HK-2 (cell line): ENCODE results near the gene TNS2.
A peak's percentile ranks its signal among the peaks of the same experiment; 100 is the strongest.
"Not testable (repeated sequence)": the region's sequence is repeated elsewhere in the genome, so short reads cannot be mapped to it uniquely, and the experiment has no call there.

Source experiments
- DNase-seq: peaks from one replicate; pipeline ENCODE4 v3.0.0-alpha.2; 2018; ENCODE audit not compliant: unreplicated experiment

TNS2 gene, protein sequence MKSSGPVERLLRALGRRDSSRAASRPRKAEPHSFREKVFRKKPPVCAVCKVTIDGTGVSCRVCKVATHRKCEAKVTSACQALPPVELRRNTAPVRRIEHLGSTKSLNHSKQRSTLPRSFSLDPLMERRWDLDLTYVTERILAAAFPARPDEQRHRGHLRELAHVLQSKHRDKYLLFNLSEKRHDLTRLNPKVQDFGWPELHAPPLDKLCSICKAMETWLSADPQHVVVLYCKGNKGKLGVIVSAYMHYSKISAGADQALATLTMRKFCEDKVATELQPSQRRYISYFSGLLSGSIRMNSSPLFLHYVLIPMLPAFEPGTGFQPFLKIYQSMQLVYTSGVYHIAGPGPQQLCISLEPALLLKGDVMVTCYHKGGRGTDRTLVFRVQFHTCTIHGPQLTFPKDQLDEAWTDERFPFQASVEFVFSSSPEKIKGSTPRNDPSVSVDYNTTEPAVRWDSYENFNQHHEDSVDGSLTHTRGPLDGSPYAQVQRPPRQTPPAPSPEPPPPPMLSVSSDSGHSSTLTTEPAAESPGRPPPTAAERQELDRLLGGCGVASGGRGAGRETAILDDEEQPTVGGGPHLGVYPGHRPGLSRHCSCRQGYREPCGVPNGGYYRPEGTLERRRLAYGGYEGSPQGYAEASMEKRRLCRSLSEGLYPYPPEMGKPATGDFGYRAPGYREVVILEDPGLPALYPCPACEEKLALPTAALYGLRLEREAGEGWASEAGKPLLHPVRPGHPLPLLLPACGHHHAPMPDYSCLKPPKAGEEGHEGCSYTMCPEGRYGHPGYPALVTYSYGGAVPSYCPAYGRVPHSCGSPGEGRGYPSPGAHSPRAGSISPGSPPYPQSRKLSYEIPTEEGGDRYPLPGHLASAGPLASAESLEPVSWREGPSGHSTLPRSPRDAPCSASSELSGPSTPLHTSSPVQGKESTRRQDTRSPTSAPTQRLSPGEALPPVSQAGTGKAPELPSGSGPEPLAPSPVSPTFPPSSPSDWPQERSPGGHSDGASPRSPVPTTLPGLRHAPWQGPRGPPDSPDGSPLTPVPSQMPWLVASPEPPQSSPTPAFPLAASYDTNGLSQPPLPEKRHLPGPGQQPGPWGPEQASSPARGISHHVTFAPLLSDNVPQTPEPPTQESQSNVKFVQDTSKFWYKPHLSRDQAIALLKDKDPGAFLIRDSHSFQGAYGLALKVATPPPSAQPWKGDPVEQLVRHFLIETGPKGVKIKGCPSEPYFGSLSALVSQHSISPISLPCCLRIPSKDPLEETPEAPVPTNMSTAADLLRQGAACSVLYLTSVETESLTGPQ (N-terminal part only)

DNA sequence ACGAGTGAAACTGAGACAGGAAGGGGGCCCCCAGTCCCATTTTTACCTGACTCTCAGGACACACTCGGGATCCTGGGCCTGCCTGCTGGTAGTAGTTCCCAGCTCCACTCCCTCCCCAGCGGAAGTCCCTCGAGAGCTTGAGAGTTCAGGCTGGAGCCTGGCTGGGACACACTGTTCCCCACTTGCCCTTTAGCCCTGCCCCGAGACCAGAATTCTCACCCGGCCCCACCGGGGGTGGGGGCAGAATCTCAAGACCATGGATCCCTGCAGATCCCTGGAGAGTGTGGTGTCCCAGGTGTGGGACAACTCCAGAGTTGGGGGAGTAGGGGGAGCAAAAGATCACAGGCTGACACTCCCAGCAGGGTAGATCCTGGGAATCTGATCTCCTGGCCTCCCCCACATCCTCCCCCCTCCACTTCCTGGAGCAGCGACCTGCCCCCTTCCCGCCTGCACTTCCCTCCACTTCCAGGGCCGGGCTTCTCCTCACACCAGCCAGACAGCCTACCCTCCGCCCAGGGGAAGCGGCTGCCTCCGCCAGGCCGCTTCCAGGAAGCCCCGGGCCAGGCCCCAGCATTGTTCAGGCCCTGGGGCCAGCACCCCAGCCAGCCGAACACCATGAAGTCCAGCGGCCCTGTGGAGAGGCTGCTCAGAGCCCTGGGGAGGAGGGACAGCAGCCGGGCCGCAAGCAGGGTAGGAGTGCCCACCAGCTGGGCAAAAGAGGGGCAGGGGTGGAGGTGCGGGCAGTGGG, at the start of gene TNS2:
TNS2 (plus strand) TSS at position 495 of the 748 bp plus-strand sequence; CDS start at position 616, 121 bp downstream.
- DNase-seq = peak; percentile 82

DNA sequence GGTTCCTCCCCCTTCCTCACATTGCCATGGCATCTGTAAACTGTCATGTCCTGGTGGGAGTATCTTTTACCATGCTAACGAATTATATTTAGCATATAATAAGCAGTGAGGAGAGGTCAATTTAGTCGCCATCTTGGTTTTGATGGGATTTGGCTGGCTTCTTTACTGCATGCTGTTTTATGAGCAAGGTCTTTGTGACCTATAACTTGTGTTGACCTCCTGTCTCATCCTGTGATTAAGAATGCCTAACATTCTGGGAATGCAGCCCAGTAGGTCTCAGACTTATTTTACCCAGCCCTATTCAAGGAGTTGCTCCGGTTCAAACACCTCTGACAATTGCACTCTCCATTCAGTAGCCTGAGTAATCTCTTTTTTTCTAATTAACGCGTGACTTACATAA, 45.7 kb upstream of the TNS2 start:
- DNase-seq = no peak

GRCh38 chr12:53004582-53004981, 45.3 kb upstream of the TNS2 start:
- no peak for DNase-seq

DNA sequence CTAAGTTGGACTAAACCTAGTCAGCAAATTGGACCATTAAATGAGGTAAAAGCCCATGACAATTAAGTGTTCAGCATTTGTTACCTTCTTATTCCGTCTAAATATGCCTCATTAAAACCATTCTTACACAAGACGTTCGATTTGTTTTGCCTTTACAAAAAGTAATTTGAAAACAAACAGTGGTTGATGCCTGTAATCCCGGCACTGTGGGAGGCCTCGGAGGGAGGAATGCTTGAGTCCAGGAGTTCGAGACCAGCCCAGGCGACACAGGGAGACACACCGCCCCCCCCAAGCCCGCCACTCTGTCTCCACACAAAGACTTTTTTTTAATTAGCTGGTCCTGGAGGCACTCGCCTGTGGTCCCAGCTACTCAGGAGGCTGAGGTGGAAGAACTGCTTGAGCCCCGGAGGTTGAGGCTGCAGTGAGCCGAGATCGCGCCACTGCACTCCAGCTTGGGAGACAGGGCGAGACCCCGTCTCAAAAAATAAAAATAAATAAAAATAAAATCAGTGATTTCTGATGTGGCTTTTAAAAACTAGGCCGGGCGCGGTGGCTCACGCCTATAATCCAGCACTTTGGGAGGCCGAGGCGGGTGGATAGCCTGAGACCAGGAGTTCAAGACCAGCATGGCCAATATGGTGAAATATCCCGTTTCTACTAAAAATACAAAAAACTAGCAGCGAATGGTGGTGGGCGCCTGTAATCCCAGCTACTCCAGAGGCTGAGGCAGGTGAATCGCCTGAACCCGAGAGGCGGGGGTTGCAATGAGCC, 44.5 kb upstream of the TNS2 start:
- peak; percentile 41 for DNase-seq

DNA sequence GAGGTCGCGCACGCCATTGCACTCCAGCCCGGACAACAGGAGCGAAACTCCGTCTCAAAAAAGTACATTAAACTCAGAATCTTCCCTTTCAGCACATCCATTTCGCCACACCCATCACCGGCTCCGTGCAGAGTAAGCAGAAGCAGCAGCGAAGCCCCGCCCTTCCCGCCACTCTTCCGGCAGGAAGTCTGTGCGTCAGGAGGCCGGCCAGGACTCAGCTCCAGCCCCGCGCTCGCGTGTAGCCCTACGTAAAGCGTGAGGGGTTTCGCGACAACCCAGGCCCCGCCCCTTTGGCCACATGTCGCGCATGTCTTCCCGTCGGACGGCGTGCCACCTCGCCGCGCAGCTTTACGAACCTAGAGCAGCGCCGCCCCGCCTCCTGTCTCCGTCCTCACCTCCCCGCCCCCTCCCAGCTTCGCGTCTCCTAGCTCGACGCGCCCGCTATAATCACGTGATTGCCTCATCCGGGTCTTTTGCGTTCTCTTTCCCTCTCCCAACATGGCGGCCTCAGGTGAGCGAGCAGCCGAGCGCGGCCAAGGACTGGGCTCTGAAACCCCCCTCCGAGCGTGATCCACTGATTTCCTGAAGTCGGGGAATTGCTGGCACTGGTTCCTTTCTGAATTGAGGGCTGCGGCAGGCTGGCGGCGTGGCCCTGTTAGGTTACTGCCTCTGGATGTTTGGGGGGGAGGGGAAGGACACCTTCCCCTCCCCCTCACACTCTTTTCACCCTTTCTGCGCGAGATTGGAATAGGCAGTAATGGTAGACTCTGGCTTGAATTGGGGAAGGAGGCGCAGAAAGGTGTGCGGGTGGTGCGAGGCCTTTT, 43.7 kb upstream of the TNS2 start, which contains the start of gene EIF4B:
EIF4B (plus strand) TSS at position 471 of the 824 bp plus-strand sequence; CDS start at position 499, 28 bp downstream.
- DNase-seq = peak; percentile 99

DNA sequence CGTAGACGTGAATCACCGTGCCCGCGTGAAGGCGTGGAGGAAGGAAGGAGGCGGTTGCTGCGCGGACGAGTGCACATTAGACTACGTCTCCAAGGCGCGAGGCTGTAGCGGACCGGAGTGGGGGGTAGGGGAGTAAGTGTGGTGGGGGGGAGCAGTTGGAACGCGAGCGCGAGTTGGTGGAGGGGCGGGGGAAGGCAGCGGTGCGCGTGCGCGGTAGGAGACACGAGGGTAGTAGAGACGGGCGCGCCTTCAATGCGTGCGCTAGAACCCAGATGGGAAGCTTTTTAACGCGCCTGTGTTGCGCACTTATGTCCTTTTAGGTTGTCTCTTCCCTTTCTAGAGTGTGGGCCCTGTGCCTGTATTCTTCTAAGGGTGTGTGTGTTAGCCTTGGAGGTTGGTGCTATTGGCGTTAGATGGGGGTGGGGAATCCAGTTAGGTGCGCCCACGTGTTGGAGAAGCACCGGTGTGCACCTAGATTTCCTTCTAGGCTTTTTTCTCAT, 43.0 kb upstream of the TNS2 start:
- peak; percentile 83 for DNase-seq

DNA sequence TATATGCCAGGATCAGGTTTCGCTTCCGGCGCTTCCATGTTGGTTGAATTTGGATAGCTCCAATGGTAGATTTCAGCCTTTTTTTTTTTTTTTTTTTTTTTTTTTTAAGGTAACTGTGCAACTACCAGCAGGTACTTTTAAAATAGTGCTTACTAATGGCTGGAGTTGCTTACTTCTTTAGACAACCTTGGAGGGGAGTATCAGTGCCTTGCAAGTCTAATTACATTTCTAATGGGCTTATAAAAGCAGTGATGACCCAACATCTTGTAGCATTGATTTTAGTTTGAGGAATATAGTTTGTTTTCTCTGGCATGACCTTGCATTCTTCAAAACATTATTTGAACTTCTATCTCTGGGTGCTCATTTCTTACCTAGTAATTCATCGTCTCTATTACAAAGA, 42.5 kb upstream of the TNS2 start:
- no peak for DNase-seq

- not testable (repeated sequence) for DNase-seq
Observed at GRCh38 chr12:53008760-53009159, 41.1 kb upstream of the TNS2 start.

- DNase-seq = no peak
Observed at GRCh38 chr12:53010955-53011354, 38.9 kb upstream of the TNS2 start.

DNA sequence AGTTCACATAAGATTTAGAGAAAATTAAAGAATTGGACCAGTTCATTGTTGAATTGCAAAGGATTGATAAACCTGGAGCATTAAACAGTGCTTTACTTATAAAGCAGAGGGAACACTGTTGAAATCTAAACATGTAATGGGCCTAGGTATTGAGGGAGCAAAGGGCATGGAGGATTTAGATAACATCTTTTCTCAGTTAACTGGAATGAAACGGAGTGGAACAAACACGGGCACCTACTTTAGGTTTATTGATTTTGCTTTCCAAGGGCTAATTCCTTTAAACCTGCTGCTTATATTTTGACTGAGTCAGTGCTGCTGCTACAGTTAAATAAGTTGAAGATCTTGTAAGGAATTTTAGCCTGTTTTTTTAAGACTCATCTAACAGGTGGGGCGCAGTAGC, 38.0 kb upstream of the TNS2 start:
- DNase-seq = no peak

DNA sequence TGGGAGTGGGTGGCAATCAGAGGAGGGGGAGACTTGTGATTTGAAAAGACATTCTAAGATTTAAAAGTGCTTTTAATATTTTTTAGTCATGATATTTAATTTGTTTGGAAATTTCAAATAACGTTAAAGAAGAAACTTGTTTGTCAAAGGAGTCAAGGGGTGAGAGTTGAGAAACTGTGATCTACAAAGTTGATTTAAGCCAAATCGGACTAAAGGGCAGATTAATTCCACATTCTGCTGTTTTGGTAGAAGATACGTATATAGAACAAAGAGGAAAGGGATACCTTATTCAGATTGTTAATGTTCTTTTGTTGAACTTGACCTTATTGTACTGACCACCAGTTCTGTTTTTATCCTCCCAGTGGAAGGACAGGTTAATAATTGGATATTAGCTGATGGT, 36.9 kb upstream of the TNS2 start:
- no peak for DNase-seq

DNA sequence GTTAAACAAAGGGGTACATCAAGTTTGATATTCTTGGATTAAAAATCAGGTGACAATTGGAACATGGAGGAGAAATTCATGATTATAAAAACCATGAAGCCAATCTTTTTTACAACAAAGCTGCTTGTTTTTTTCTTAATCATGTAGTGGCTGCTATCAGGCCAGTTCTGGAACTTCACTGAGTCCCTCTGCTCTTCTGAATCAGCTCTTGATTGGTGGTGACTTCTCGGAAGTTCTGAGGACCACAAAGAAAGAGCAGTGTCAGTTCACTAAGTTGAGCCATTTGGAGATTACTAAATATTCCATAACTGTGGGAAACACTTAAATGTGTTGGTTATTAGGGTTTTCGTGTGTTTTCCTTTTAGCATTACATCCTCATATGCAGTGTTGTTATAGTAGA, 35.2 kb upstream of the TNS2 start:
- no peak for DNase-seq

GRCh38 chr12:53025250-53025649, 24.6 kb upstream of the TNS2 start:
- no peak for DNase-seq

DNA sequence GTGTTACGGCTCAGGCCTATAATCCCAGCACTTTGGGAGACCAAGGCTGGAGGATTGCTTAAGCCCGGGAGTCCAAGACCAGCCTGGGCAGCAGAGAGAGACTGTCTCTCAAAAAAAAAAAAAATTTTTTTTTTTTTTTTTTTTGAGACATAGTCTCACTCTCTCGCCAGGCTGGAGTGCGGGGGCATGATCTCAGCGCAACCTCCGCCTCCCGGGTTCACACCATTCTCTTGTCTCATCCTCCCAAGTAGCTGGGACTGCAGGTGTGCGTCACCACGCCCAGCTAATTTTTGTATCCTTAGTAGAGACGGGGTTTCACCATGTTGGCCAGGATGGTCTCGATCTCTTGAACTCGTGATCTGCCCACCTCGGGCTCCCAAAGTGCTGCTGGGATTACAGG, 22.9 kb upstream of the TNS2 start:
- DNase-seq = not testable (repeated sequence)

GRCh38 chr12:53031616-53032015, 18.2 kb upstream of the TNS2 start:
- no peak for DNase-seq

DNA sequence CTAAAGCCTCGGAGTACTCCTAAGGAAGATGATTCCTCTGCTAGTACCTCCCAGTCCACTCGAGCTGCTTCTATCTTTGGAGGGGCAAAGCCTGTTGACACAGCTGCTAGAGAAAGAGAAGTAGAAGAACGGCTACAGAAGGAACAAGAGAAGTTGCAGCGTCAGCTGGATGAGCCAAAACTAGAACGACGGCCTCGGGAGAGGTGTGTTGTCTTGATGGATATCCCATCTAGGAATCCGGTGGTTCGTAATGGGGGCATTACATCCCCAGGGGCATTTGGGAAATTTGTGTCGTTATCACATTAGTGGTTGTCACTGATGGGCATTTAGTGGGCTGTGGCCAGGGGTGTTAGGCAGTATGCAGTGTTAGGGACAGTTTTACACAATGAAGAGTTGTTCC, 16.0 kb upstream of the TNS2 start:
- not testable (repeated sequence) for DNase-seq

DNA sequence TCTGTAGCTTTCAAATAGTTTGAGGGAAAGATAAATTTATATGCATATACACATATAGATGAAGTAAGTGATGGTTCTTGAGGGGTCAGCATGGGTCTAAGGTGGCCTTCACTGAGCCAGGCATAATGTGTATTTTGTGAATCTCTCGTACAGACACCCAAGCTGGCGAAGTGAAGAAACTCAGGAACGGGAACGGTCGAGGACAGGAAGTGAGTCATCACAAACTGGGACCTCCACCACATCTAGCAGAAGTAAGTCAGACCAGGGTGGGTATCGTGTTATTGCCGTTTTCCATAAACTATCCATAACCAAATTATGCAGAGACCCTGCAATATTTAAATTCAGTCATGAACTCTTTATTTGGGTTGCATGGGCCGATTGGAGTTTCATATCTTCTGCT, 15.4 kb upstream of the TNS2 start:
- DNase-seq = no peak

DNA sequence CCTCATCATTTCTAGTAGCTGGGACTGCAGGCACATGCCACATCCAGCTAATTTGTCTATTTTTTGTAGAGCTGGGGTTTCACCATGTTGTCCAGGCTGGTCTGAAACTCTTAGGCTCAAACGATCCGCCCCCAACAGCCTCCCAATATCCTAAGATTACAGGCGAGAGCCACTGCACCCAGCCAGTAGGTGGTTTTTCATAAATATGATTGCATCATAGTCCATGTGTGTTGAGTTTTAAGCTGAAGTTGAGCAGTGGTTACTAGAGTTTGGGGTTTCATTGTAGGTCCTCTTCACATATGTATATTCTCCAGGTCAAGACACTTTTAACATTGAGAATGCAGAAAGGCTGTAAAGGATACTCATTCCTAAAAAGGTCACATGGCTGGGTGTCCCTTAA, 13.1 kb upstream of the TNS2 start:
- no peak for DNase-seq

DNA sequence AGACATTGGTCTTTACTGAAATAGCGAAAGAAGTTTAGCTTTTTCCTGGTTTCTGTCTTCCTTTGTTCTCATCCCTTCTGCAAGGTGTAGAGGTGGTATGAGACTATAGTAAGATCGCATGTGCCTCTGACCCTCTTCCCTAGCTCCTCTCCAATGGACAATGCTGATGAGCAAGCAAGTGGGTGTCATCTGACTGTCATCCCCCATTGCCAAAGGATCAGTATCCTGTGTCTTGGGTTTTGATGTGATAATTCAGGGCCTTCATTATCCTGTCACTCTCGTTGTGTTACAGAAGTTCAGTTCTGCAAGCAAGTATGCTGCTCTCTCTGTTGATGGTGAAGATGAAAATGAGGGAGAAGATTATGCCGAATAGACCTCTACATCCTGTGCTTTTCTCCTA, 10.0 kb upstream of the TNS2 start:
- DNase-seq = no peak
